ENCODE data around the gene PTPN23. TPM values are rescaled to one million over a fixed set of nuclear protein-coding genes. Genes with fewer than 3 reads are reported as not detected.

The PTPN23 gene
- total and polyA plus RNA-seq, 2 experiments from 2014 or later = 14.3 to 48.8 TPM

DNA sequence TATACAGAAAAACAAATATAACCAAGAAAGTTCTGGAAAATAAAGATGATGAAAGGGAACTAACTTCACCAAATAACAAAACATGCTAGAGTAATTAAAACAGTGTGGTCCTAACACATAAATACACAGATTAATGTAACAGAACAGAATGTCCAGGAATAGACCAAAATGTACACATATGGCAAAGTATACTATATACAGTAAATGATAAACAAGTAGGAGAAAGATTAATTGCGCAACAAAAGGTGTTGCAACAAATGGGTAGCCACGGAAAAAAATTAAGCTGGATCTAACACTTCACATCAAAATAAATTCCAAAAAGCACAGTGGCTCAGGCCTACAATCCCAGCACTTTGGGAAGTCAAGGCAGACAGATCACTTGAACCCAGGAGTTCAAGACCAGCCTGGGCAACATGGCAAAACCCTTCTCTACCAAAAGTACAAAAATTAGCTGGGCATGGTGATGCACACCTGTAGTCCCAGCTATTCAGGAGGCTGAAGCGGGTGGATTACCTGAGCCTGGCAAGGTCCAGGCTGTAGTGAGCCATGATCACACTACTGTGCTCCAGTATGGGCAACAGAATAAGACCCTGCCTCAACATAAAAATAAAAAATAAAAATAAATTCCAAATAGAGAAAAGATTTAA, 75.1 kb downstream of the PTPN23 start:
- Mint-ChIP-seq H3K4me3 (no peak overlapping the region), H3K27ac (no peak overlapping the region), H3K27me3 (ENCODE audit: insufficient read depth, low read depth, poor library complexity) (peaks cover 2% of the 10 kb centered on the region), H3K4me1 (no peaks in the 10 kb centered on the region), H3K9me3 (peaks cover 5% of the 10 kb centered on the region; the same call in 1 of the 3 replicates), H3K36me3 (ENCODE audit: low read depth) (peaks cover 16% of the 10 kb centered on the region)
- Histone ChIP-seq H3K9me2 (ENCODE audit: insufficient read depth) (no peaks in the 10 kb centered on the region), H3K4me2 (no peak overlapping the region), H3K79me2 (replicated peaks; ENCODE audit: insufficient read depth) (peaks cover 99% of the 10 kb centered on the region), H4K20me1 (replicated peaks; ENCODE audit: insufficient read depth) (peaks cover 21% of the 10 kb centered on the region), H3K36me3 (ENCODE audit: insufficient read depth) (0 out of 2 replicates have a peak, but pooled peaks cover 7% of the 10 kb centered on the region), H3F3A (replicated peaks; ENCODE audit: low read depth) (no peaks in the 10 kb centered on the region; the same call in 1 of the 2 replicates), H3K4me3 (no peak overlapping the region), H2AFZ (no peak overlapping the region), H3K4me1 (ENCODE audit: insufficient read depth) (no peaks in the 10 kb centered on the region; the same call in 1 of the 2 replicates), H3K27me3 (ENCODE audit: insufficient read depth) (no peaks in the 10 kb centered on the region), H3K27ac (ENCODE audit: low read depth) (no peak overlapping the region)
- ATAC-seq (no peak), DNase-seq (ENCODE audit: low spot score) (no peak)
- TF ChIP-seq ZNF462 (CRISPR knock-in tag; IDR thresholded peaks at IDR 0.05) (no peak), JUNB (IDR thresholded peaks at IDR 0.05; ENCODE audit: unreplicated experiment) (no peak), EZH2 (IDR thresholded peaks at IDR 0.05; ENCODE audit: low read depth, unreplicated experiment) (no peak), POLR2AphosphoS5 (IDR thresholded peaks at IDR 0.05; ENCODE audit: low read depth) (no peak), ZNF114 (CRISPR knock-in tag; IDR thresholded peaks at IDR 0.05) (no peak), STAT1 (IDR thresholded peaks at IDR 0.05; ENCODE audit: unreplicated experiment) (no peak), ETS1 (IDR thresholded peaks at IDR 0.05) (no peak), NANOG (IDR thresholded peaks at IDR 0.05; ENCODE audit: borderline replicate concordance) (no peak), EZH2phosphoT487 (IDR thresholded peaks at IDR 0.05; ENCODE audit: unreplicated experiment) (no peak), CREB1 (CRISPR knock-in tag; IDR thresholded peaks at IDR 0.05; ENCODE audit: low read depth) (no peak), ZNF331 (CRISPR knock-in tag; IDR thresholded peaks at IDR 0.05; ENCODE audit: low read depth) (no peak)
- TF ChIP-seq, protein P1, sequence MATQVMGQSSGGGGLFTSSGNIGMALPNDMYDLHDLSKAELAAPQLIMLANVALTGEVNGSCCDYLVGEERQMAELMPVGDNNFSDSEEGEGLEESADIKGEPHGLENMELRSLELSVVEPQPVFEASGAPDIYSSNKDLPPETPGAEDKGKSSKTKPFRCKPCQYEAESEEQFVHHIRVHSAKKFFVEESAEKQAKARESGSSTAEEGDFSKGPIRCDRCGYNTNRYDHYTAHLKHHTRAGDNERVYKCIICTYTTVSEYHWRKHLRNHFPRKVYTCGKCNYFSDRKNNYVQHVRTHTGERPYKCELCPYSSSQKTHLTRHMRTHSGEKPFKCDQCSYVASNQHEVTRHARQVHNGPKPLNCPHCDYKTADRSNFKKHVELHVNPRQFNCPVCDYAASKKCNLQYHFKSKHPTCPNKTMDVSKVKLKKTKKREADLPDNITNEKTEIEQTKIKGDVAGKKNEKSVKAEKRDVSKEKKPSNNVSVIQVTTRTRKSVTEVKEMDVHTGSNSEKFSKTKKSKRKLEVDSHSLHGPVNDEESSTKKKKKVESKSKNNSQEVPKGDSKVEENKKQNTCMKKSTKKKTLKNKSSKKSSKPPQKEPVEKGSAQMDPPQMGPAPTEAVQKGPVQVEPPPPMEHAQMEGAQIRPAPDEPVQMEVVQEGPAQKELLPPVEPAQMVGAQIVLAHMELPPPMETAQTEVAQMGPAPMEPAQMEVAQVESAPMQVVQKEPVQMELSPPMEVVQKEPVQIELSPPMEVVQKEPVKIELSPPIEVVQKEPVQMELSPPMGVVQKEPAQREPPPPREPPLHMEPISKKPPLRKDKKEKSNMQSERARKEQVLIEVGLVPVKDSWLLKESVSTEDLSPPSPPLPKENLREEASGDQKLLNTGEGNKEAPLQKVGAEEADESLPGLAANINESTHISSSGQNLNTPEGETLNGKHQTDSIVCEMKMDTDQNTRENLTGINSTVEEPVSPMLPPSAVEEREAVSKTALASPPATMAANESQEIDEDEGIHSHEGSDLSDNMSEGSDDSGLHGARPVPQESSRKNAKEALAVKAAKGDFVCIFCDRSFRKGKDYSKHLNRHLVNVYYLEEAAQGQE (IDR thresholded peaks at IDR 0.05; ENCODE audit: unreplicated experiment) = no peak
- TF ChIP-seq, protein P2, sequence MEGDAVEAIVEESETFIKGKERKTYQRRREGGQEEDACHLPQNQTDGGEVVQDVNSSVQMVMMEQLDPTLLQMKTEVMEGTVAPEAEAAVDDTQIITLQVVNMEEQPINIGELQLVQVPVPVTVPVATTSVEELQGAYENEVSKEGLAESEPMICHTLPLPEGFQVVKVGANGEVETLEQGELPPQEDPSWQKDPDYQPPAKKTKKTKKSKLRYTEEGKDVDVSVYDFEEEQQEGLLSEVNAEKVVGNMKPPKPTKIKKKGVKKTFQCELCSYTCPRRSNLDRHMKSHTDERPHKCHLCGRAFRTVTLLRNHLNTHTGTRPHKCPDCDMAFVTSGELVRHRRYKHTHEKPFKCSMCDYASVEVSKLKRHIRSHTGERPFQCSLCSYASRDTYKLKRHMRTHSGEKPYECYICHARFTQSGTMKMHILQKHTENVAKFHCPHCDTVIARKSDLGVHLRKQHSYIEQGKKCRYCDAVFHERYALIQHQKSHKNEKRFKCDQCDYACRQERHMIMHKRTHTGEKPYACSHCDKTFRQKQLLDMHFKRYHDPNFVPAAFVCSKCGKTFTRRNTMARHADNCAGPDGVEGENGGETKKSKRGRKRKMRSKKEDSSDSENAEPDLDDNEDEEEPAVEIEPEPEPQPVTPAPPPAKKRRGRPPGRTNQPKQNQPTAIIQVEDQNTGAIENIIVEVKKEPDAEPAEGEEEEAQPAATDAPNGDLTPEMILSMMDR (conservative IDR thresholded peaks at IDR 0.05; ENCODE audit: low read depth in 2 of 2) = no peak

Data from GM23338 (cell line).